Fibroblast of pulmonary artery (primary cell): ENCODE measurements around the gene RGS3.

Experiments
- DNase-seq: peaks from one replicate; pipeline ENCODE4 v3.0.0-alpha.2; 2010; ENCODE audit warnings: low read depth
- H3K4me3 ChIP-seq: replicated peaks from 2 replicates; pipeline ENCODE4 v1.5.1; 2011; ENCODE audit warnings: low read depth, mild to moderate bottlenecking, control low read depth, low read length, moderate library complexity
- CTCF ChIP-seq: IDR thresholded peaks from 2 replicates; pipeline ENCODE4 v1.5.1; 2011; ENCODE audit warnings: mild to moderate bottlenecking, control low read depth, low read length, inconsistent platforms; ENCODE audit errors: missing control alignments

Gene RGS3

GRCh38 chr9:113507256-113507655 lies 43.7 kb downstream of the RGS3 start:
- no peak for DNase-seq
- TF ChIP-seq CTCF, result no peak
- H3K4me3 ChIP-seq, result no peak overlapping the region

DNA sequence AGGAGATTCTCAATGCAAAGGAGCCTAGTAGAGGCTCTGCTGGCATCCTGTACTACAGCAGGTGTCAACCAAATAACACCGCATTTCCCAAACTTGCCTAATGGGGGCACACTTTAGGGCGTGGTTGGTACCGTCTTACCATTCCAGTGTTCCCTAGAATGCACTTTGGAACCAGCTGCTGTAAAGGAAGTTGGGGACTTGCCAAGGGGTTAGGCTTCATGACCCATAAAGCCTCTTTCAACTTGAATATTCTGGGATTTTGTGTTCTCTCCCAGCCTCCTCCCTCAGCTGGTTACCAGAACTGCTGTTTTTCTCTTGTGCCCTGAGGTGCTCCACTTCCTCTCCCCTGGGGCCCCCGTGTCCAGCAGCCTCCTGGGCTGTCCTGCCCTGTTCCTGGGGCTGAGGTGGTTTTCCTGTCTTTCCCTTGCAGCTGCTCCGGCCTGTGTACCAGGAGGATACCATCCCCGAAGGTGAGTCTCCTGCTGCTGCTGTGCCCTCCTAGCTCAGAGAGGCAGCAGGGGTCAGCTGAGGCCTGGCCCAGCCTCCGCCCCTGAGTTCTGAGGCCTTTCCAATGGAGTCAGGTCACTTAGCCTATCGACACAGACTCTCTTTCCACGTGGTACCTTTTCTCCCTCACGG lies 44.7 kb downstream of the RGS3 start:
- H3K4me3 ChIP-seq, result no peak overlapping the region
- peak; percentile 4 for TF ChIP-seq CTCF
- peak; percentile 25 for DNase-seq

GRCh38 chr9:113509463-113509862 lies 45.9 kb downstream of the RGS3 start:
- H3K4me3 ChIP-seq, result no peak overlapping the region
- TF ChIP-seq CTCF, result no peak
- peak; percentile 49 for DNase-seq

GRCh38 chr9:113511047-113511521 lies 47.6 kb downstream of the RGS3 start:
- no peak overlapping the region for H3K4me3 ChIP-seq
- DNase-seq, result no peak
- TF ChIP-seq CTCF, result no peak

GRCh38 chr9:113511856-113512761 lies 48.6 kb downstream of the RGS3 start:
- TF ChIP-seq CTCF, result no peak
- no peak overlapping the region for H3K4me3 ChIP-seq
- peak; percentile 35 for DNase-seq

- TF ChIP-seq CTCF, result no peak
- H3K4me3 ChIP-seq, result no peak overlapping the region
- DNase-seq, result no peak
Observed at GRCh38 chr9:113513111-113513510, 49.6 kb downstream of the RGS3 start.
